KMS-11 (cell line): ENCODE data around the gene ALOX12.
"Not testable (repeated sequence)": the region's sequence is repeated elsewhere in the genome, so short reads cannot be mapped to it uniquely, and the experiment has no call there.

Experiments used
- H2AFZ ChIP-seq: fragments of 200-600 bp; sonication (generic); 2 replicates; pipeline ENCODE4 v1.6.1; 2016; ENCODE audit warnings: antibody characterized with exemption, mixed run types, low read depth
- H3K27ac ChIP-seq: fragments of 200-600 bp; sonication (generic); 2 replicates; pipeline ENCODE4 v1.6.1; 2016; ENCODE audit warnings: mild to moderate bottlenecking, mixed run types
- H3K27me3 ChIP-seq: fragments of 200-600 bp; sonication (generic); 2 replicates; pipeline ENCODE4 v1.6.1; 2017; ENCODE audit warnings: mild to moderate bottlenecking, low read depth, mixed run types, moderate library complexity; ENCODE audit not compliant: insufficient read depth
- H3K36me3 ChIP-seq: fragments of 200-600 bp; sonication (generic); 2 replicates; pipeline ENCODE4 v1.6.1; 2017; ENCODE audit warnings: mild to moderate bottlenecking, mixed run types; ENCODE audit not compliant: insufficient read depth
- H3K4me1 ChIP-seq: fragments of 200-600 bp; sonication (generic); 2 replicates; pipeline ENCODE4 v1.6.1; 2016; ENCODE audit warnings: mild to moderate bottlenecking, low read depth, mixed run types; ENCODE audit not compliant: poor library complexity, severe bottlenecking
- H3K4me2 ChIP-seq: fragments of 200-600 bp; sonication (generic); 2 replicates; pipeline ENCODE4 v1.7.0; 2016; ENCODE audit warnings: mild to moderate bottlenecking, mixed run types
- H3K4me3 ChIP-seq: fragments of 200-600 bp; sonication (generic); IDR thresholded peaks from 2 replicates; pipeline ENCODE4 v1.6.1; 2017; ENCODE audit warnings: low read depth, low read length, mixed read lengths; ENCODE audit not compliant: insufficient read depth
- H3K79me2 ChIP-seq: fragments of 200-600 bp; sonication (generic); 2 replicates; pipeline ENCODE4 v1.6.1; 2016; ENCODE audit warnings: low read depth, mixed run types; ENCODE audit not compliant: insufficient read depth
- H3K9ac ChIP-seq: fragments of 200-600 bp; sonication (generic); 2 replicates; pipeline ENCODE4 v1.6.1; 2016; ENCODE audit warnings: mild to moderate bottlenecking, mixed run types
- H4K20me1 ChIP-seq: fragments of 200-600 bp; sonication (generic); 2 replicates; pipeline ENCODE4 v1.6.1; 2016; ENCODE audit warnings: mild to moderate bottlenecking, mixed run types; ENCODE audit not compliant: insufficient read depth
- TF ChIP-seq, protein P1 (sequence below): fragments of 200-600 bp; sonication (generic); conservative IDR thresholded peaks from 2 replicates; pipeline ENCODE4 v1.6.1; 2017; ENCODE audit warnings: low read depth, mild to moderate bottlenecking, antibody characterized with exemption, low read length, moderate library complexity, mixed read lengths

ALOX12 gene

DNA sequence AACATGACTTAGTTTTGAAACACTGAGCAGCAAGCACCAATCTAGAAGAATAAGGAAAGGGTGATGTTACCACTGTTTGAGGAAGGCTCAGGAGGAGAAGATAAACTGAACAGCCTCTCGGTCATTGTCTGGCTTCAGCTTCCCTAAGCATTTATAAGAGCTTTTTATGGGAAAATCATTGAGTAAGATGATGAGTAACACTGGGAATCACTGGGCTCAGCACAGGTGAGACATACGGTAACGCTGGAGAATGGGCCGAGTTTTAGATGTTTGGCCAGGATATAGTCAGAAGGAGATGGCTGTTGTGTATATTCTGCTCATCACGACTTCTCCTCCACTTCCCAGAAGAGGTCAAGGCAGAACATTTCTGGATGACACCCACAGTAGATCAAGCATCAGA is 42.2 kb upstream of the ALOX12 start:
- no peaks in the 10 kb centered on the region for H3K4me1 ChIP-seq
- H3K27ac ChIP-seq = no peak overlapping the region
- no peaks in the 10 kb centered on the region for H3K36me3 ChIP-seq
- no peak overlapping the region for H3K4me2 ChIP-seq
- H3K9ac ChIP-seq = no peak overlapping the region
- TF ChIP-seq, protein P1, sequence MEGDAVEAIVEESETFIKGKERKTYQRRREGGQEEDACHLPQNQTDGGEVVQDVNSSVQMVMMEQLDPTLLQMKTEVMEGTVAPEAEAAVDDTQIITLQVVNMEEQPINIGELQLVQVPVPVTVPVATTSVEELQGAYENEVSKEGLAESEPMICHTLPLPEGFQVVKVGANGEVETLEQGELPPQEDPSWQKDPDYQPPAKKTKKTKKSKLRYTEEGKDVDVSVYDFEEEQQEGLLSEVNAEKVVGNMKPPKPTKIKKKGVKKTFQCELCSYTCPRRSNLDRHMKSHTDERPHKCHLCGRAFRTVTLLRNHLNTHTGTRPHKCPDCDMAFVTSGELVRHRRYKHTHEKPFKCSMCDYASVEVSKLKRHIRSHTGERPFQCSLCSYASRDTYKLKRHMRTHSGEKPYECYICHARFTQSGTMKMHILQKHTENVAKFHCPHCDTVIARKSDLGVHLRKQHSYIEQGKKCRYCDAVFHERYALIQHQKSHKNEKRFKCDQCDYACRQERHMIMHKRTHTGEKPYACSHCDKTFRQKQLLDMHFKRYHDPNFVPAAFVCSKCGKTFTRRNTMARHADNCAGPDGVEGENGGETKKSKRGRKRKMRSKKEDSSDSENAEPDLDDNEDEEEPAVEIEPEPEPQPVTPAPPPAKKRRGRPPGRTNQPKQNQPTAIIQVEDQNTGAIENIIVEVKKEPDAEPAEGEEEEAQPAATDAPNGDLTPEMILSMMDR = no peak
- no peaks in the 10 kb centered on the region for H3K27me3 ChIP-seq
- no peak overlapping the region for H3K4me3 ChIP-seq
- H3K79me2 ChIP-seq = no peaks in the 10 kb centered on the region
- H2AFZ ChIP-seq = no peak overlapping the region
- no peaks in the 10 kb centered on the region for H4K20me1 ChIP-seq

DNA sequence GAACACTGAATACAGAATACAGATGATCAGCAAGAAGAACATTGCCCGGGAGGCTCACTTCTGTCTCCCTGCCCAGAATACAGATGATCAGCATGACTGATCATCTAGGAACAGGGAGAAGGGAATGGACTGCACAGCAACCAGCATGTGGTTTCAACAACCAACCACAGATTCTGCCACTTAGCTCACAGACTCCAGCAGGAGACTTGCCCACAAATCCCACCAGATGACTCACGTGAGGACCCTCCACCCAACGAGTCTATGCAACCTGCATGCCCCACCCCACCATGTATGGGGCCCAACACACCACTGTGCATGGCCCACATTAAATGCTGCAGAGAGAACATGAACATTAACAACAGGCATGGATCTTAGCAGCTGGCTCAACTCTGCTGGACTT is 36.1 kb upstream of the ALOX12 start:
- no peaks in the 10 kb centered on the region for H3K4me1 ChIP-seq
- H3K27me3 ChIP-seq = no peaks in the 10 kb centered on the region
- no peak overlapping the region for H3K4me2 ChIP-seq
- TF ChIP-seq, protein P1 = no peak
- H3K4me3 ChIP-seq = no peak overlapping the region
- no peaks in the 10 kb centered on the region for H4K20me1 ChIP-seq
- H3K9ac ChIP-seq = no peak overlapping the region
- no peaks in the 10 kb centered on the region for H3K36me3 ChIP-seq
- H2AFZ ChIP-seq = no peak overlapping the region
- H3K79me2 ChIP-seq = no peaks in the 10 kb centered on the region
- no peak overlapping the region for H3K27ac ChIP-seq

DNA sequence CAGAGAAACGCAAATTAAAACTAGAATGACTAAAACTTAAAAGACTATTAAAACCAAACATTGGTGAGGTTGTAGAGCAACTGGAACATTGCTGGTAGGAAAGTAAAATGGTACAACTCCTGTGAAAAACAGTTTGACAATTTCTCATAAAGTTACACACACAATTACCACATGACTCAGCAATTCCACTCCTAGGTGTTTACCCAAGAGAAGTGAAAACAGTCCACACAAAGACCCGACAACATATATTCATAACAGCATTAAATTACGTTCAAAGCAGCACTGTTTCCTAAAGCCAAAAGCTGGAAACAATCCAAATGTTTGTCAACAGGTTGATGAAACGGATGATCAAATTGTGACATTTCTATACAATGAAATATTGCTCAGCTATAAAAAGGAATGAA is 26.5 kb upstream of the ALOX12 start:
- Histone ChIP-seq H3K79me2 (no peaks in the 10 kb centered on the region), H3K4me3 (no peak overlapping the region), H3K9ac (no peak overlapping the region), H3K27ac (no peak overlapping the region), H3K36me3 (no peaks in the 10 kb centered on the region), H3K27me3 (no peaks in the 10 kb centered on the region), H3K4me1 (no peaks in the 10 kb centered on the region), H4K20me1 (no peaks in the 10 kb centered on the region), H2AFZ (no peak overlapping the region), H3K4me2 (no peak overlapping the region)
- TF ChIP-seq, protein P1 = no peak

DNA sequence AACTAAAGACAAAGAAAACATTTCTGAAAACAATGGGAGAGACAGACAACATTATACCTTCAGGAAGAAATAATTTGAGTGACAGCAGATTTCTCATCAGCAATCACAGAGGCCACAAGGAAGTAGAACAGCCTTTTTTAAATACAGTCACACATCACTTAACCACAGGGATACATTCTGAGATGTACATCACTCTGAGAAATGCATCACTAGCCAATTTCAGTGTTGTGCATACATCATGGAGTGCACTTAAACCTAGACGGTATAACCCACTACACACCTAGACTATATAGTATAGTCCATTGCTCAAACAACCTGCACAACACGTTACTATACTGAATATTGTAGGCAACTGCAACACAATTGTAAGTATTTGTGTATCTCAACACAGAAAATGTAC is 24.9 kb upstream of the ALOX12 start:
- Histone ChIP-seq H4K20me1 (no peaks in the 10 kb centered on the region), H3K4me3 (no peak overlapping the region), H3K4me1 (no peaks in the 10 kb centered on the region), H3K4me2 (no peak overlapping the region), H3K9ac (no peak overlapping the region), H3K27me3 (no peaks in the 10 kb centered on the region), H3K27ac (no peak overlapping the region), H3K79me2 (no peaks in the 10 kb centered on the region), H3K36me3 (no peaks in the 10 kb centered on the region), H2AFZ (no peak overlapping the region)
- TF ChIP-seq, protein P1 = no peak

DNA sequence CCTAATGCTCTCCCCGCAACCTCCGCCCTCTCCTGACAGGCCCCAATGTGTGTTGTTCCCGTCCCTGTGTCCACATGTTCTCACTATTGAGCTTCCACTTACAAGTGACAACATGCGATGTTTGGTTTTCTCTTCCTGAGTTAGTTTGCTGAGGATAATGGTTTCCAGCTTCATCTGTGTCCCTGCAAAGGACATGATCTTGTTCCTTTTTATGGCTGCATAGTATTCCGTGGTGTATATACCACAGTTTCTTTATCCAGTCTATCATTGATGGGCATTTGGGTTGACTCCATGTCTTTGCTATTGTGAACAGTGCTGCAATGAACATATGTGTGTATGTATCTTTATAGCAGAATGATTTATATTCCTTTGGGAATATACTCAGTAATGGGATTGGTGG is 16.4 kb upstream of the ALOX12 start:
- H4K20me1 ChIP-seq, H3K79me2 ChIP-seq, H3K4me3 ChIP-seq, H3K27ac ChIP-seq, H3K4me2 ChIP-seq, H2AFZ ChIP-seq, H3K9ac ChIP-seq, H3K27me3 ChIP-seq, H3K36me3 ChIP-seq, H3K4me1 ChIP-seq: not testable (repeated sequence)
